ENCODE results near the gene CFAP73.

GRCh38 chr12:113115455-113116126 lies 33.9 kb upstream of the CFAP73 start:
- TF ChIP-seq CTCF (IDR thresholded peaks at IDR 0.05) (no peak), USF1 (CRISPR knock-in tag; IDR thresholded peaks at IDR 0.05) (no peak), ESRRA (CRISPR knock-in tag; IDR thresholded peaks at IDR 0.05; ENCODE audit: borderline replicate concordance) (no peak)
